H1 (cell line): ENCODE data around the gene NT5DC1. TPM values are rescaled to one million over a fixed set of nuclear protein-coding genes. Genes with fewer than 3 reads are reported as not detected.

Experiments used
- CTCF ChIA-PET: fragments of 300-600 bp; sonication (Branson Sonifier 250); formaldehyde crosslinking; loops from one replicate; lab custom pipeline; 2021; ENCODE audit not compliant: partially characterized antibody; lab: Charles Lee
- POLR2A ChIA-PET: fragments of 300-600 bp; sonication (Branson Sonifier 250); formaldehyde crosslinking; loops from one replicate; lab custom pipeline; 2021; ENCODE audit warnings: inconsistent platforms; ENCODE audit not compliant: partially characterized antibody; lab: Charles Lee
- DNase-seq, 2 experiments: peaks; one replicate each; pipeline versions ENCODE4 v3.0.0 to v3.0.0-alpha.2; 2010 to 2022; ENCODE audit warnings: low spot score in 2 of 2, low read depth in 1 of 2, mixed read lengths in 1 of 2
- FAIRE-seq: peaks from 2 replicates; lab custom pipeline; 2011; peaks lifted over from hg19 to GRCh38; lab: Jason Lieb, UNC
- H2AFZ ChIP-seq: 2 replicates; pipeline ENCODE4 v1.8.1; 2012; ENCODE audit warnings: low read length, inconsistent platforms
- H2AK5ac ChIP-seq: 2 replicates; pipeline ENCODE4 v1.6.1; 2013; ENCODE audit warnings: low read depth, low read length
- H2BK120ac ChIP-seq: replicated peaks from 2 replicates; pipeline ENCODE3; 2013; ENCODE audit warnings: low read depth, low read length, inconsistent platforms
- H2BK12ac ChIP-seq: 2 replicates; pipeline ENCODE4 v1.6.1; 2013; ENCODE audit warnings: low read depth, low read length
- H2BK15ac ChIP-seq: 2 replicates; pipeline ENCODE4 v1.6.1; 2013; ENCODE audit warnings: low read length
- H2BK20ac ChIP-seq: 2 replicates; pipeline ENCODE4 v1.6.1; 2013; ENCODE audit warnings: low read length
- H2BK5ac ChIP-seq: 2 replicates; pipeline ENCODE4 v1.6.1; 2013; ENCODE audit warnings: low read depth, low read length
- H3K14ac ChIP-seq: 2 replicates; pipeline ENCODE4 v1.6.1; 2013; ENCODE audit warnings: inconsistent platforms; ENCODE audit not compliant: insufficient read length
- H3K18ac ChIP-seq: 2 replicates; pipeline ENCODE4 v1.6.1; 2013; ENCODE audit warnings: low read length; ENCODE audit errors: extremely low read depth
- H3K23ac ChIP-seq: 2 replicates; pipeline ENCODE4 v1.6.1; 2013; ENCODE audit warnings: inconsistent platforms; ENCODE audit not compliant: insufficient read length
- H3K23me2 ChIP-seq: 2 replicates; pipeline ENCODE4 v1.6.1; 2013; ENCODE audit warnings: low read depth, low read length
- H3K27ac ChIP-seq: 2 replicates; pipeline ENCODE4 v1.6.1; 2011; ENCODE audit warnings: low read depth, low read length, inconsistent platforms
- H3K27me3 ChIP-seq, 4 experiments: replicated peaks in 1 of 4; 1 replicate in 1 of 4; 2 replicates in 3 of 4; pipeline versions ENCODE4 v1.6.1 to v1.8.1; 2011 to 2013; ENCODE audit warnings: low read length in 3 of 4, mild to moderate bottlenecking in 3 of 4, inconsistent platforms in 2 of 4, mixed read lengths in 2 of 4, moderate library complexity in 1 of 4; ENCODE audit not compliant: control insufficient read depth in 3 of 4, insufficient read depth in 3 of 4; ENCODE audit errors: extremely low read depth in 1 of 4
- H3K36me3 ChIP-seq, 4 experiments: 2 replicates each; pipeline versions ENCODE4 v1.6.1 to v1.8.1; 2011 to 2013; ENCODE audit warnings: mild to moderate bottlenecking in 4 of 4, low read length in 3 of 4, moderate library complexity in 2 of 4, control low read depth in 1 of 4, inconsistent platforms in 1 of 4; ENCODE audit not compliant: insufficient read depth in 4 of 4, control insufficient read depth in 2 of 4
- H3K4ac ChIP-seq: replicated peaks from 2 replicates; pipeline ENCODE3; 2013; ENCODE audit warnings: low read length, low read depth, mixed read lengths, inconsistent platforms; ENCODE audit not compliant: insufficient read length
- H3K4me1 ChIP-seq, 4 experiments: replicated peaks in 1 of 4; 1 replicate in 1 of 4; 2 replicates in 3 of 4; pipeline versions ENCODE4 v1.6.1 to v1.8.1; 2011 to 2013; ENCODE audit warnings: low read length in 3 of 4, inconsistent platforms in 2 of 4, mixed read lengths in 1 of 4; ENCODE audit not compliant: insufficient read depth in 4 of 4, control insufficient read depth in 3 of 4
- H3K4me2 ChIP-seq, 2 experiments: 2 replicates each; pipeline versions ENCODE4 v1.6.1 to v1.8.1; 2011 to 2013; ENCODE audit warnings: low read depth in 2 of 2, low read length in 2 of 2, control low read depth in 1 of 2, inconsistent platforms in 1 of 2, mild to moderate bottlenecking in 1 of 2; ENCODE audit not compliant: insufficient read depth in 1 of 2
- H3K4me3 ChIP-seq, 4 experiments: fragments of 200-600, 300-600 bp in 1 of 4; sonication (generic), shearing (Covaris generic), sonication (Bioruptor Twin) in 1 of 4; 2 replicates each; pipeline versions ENCODE4 v1.5.1 to v1.8.1; 2011 to 2016; ENCODE audit warnings: low read length in 4 of 4, low read depth in 3 of 4, control low read depth in 2 of 4, inconsistent platforms in 2 of 4, mild to moderate bottlenecking in 2 of 4, mixed read lengths in 1 of 4, moderate library complexity in 1 of 4; ENCODE audit not compliant: insufficient read depth in 2 of 4; ENCODE audit errors: extremely low read depth in 1 of 4
- H3K56ac ChIP-seq: replicated peaks from 2 replicates; pipeline ENCODE3; 2013; ENCODE audit warnings: low read depth, mild to moderate bottlenecking, mixed read lengths, low read length, inconsistent platforms; ENCODE audit not compliant: insufficient read length
- H3K79me1 ChIP-seq: 2 replicates; pipeline ENCODE4 v1.6.1; 2013; ENCODE audit warnings: low read depth, low read length, control low read depth
- H3K79me2 ChIP-seq, 2 experiments: 2 replicates each; pipeline versions ENCODE4 v1.6.1 to v1.8.1; 2012 to 2013; ENCODE audit warnings: low read length in 2 of 2, mild to moderate bottlenecking in 2 of 2, inconsistent platforms in 1 of 2; ENCODE audit not compliant: insufficient read depth in 2 of 2, control insufficient read depth in 1 of 2
- H3K9ac ChIP-seq, 4 experiments: replicated peaks in 1 of 4; 1 replicate in 1 of 4; 2 replicates in 3 of 4; pipeline versions ENCODE4 v1.6.1 to v1.8.1; 2011 to 2013; ENCODE audit warnings: low read depth in 3 of 4, low read length in 3 of 4, control low read depth in 2 of 4, mild to moderate bottlenecking in 2 of 4, moderate library complexity in 2 of 4, inconsistent platforms in 1 of 4; ENCODE audit errors: extremely low read depth in 1 of 4
- H3K9me3 ChIP-seq, 2 experiments: 2 replicates each; pipeline versions ENCODE4 v1.6.1 to v1.8.1; 2012 to 2013; ENCODE audit warnings: mild to moderate bottlenecking in 2 of 2, moderate library complexity in 2 of 2, control low read depth in 1 of 2, inconsistent platforms in 1 of 2, low read depth in 1 of 2, low read length in 1 of 2, mixed read lengths in 1 of 2; ENCODE audit not compliant: insufficient read depth in 2 of 2
- H4K20me1 ChIP-seq, 2 experiments: replicated peaks in 1 of 2; 2 replicates each; pipeline versions ENCODE3 to v1.8.1; 2011 to 2013; ENCODE audit warnings: inconsistent platforms in 2 of 2, low read length in 2 of 2, mild to moderate bottlenecking in 1 of 2; ENCODE audit not compliant: insufficient read depth in 2 of 2, control insufficient read depth in 1 of 2
- H4K5ac ChIP-seq: 2 replicates; pipeline ENCODE4 v1.6.1; 2013; ENCODE audit warnings: low read length, low read depth, mixed read lengths, inconsistent platforms; ENCODE audit not compliant: insufficient read length
- H4K8ac ChIP-seq: 2 replicates; pipeline ENCODE4 v1.8.0; 2013; ENCODE audit warnings: mild to moderate bottlenecking, moderate library complexity, low read length, inconsistent platforms; ENCODE audit not compliant: insufficient read depth; ENCODE audit errors: extremely low read depth
- H4K91ac ChIP-seq: replicated peaks from 2 replicates; pipeline ENCODE3; 2013; ENCODE audit warnings: low read length, mixed read lengths, inconsistent platforms; ENCODE audit not compliant: insufficient read length
- CHD1 ChIP-seq: IDR thresholded peaks from 2 replicates; pipeline ENCODE4 v1.6.1; 2012; ENCODE audit warnings: low read depth, low read length, improper control_type of control experiment
- JUND ChIP-seq: IDR thresholded peaks from 2 replicates; pipeline ENCODE4 v1.6.1; 2011; ENCODE audit warnings: mild to moderate bottlenecking, improper control_type of control experiment, low read length
- MAFK ChIP-seq: IDR thresholded peaks from 2 replicates; pipeline ENCODE4 v1.6.1; 2012; ENCODE audit warnings: low read depth, mild to moderate bottlenecking, improper control_type of control experiment, low read length
- NRF1 ChIP-seq: IDR thresholded peaks from 2 replicates; pipeline ENCODE4 v1.6.1; 2011; ENCODE audit warnings: mild to moderate bottlenecking, low read depth, low read length, improper control_type of control experiment
- PHF8 ChIP-seq: fragments of 200-600 bp; sonication (generic); conservative IDR thresholded peaks from 2 replicates; pipeline ENCODE4 v1.7.1; 2012; ENCODE audit warnings: low read depth, mild to moderate bottlenecking, inconsistent platforms, low read length, moderate library complexity
- POLR2A ChIP-seq, 2 experiments: IDR thresholded peaks; 1 replicate in 1 of 2; 2 replicates in 1 of 2; pipeline ENCODE4 v1.6.1; 2011; ENCODE audit warnings: low read depth in 2 of 2, low read length in 2 of 2, mild to moderate bottlenecking in 2 of 2; ENCODE audit errors: control extremely low read depth in 1 of 2
- RFX5 ChIP-seq: IDR thresholded peaks from 2 replicates; pipeline ENCODE4 v1.6.1; 2011; ENCODE audit warnings: low read depth, low read length, improper control_type of control experiment, borderline replicate concordance
- SIX5 ChIP-seq: IDR thresholded peaks from 2 replicates; pipeline ENCODE4 v1.6.1; 2011; ENCODE audit warnings: mild to moderate bottlenecking, low read depth, low read length
- SUZ12 ChIP-seq: fragments of 200-600 bp; sonication (generic); IDR thresholded peaks from 2 replicates; pipeline ENCODE4 v1.6.1; 2012; ENCODE audit warnings: mild to moderate bottlenecking, inconsistent platforms, low read length, moderate library complexity, mixed read lengths
- TBP ChIP-seq: IDR thresholded peaks from 2 replicates; pipeline ENCODE4 v1.6.1; 2011; ENCODE audit warnings: low read depth, low read length, improper control_type of control experiment
- USF2 ChIP-seq: IDR thresholded peaks from 2 replicates; pipeline ENCODE4 v1.6.1; 2011; ENCODE audit warnings: low read length, improper control_type of control experiment
- WGBS, 2 experiments: shearing (Covaris generic) in 1 of 2; methylation state at CpG; one replicate each; pipeline versions ENCODE4 v1.1.6 to v1.1.7; 2013 to 2015; ENCODE audit warnings: low lambda C conversion rate in 2 of 2, mixed read lengths in 2 of 2, inconsistent platforms in 1 of 2, low coverage in 1 of 2, missing lambda C conversion rate in 1 of 2; ENCODE audit not compliant: insufficient replicate concordance in 2 of 2, insufficient coverage in 1 of 2, insufficient read length in 1 of 2; ENCODE audit errors: extremely low coverage in 1 of 2, missing lambda C conversion rate in 1 of 2; 5-methylcytosine and 5-hydroxymethylcytosine counted together
- polyA plus RNA-seq, 7 experiments: library from polyadenylated mRNA; depleted of rRNA in 3 of 7; stranded (reverse) in 5 of 7; unstranded in 2 of 7; fragments of >200 nt in 5 of 7; fragments of 200-250 nt in 2 of 7; gene quantifications; 1 replicate in 5 of 7; 2 replicates in 1 of 7; 4 replicates in 1 of 7; pipeline versions ENCODE4 v1.2.1 to v1.2.3, GENCODE V29; 2011 to 2013; ENCODE audit warnings: missing spikeins in 2 of 7, mixed read lengths in 2 of 7
- total RNA-seq: library from RNA; stranded (reverse); fragmentation: NEBNext Ultra II Directional; extraction: Animal tissue kit (Norgen Biotek cat#: 25700); gene quantifications from 2 replicates; pipeline ENCODE4 v1.2.1, GENCODE V29; 2021

NT5DC1 gene
- total and polyA plus RNA-seq, 2 of the 8 experiments (the other 6 are each of a cell fraction or from before 2014, with no cell fraction given): 25.3 to 72.7 TPM

GRCh38 chr6:116256694-116257093 lies 156.0 kb downstream of the NT5DC1 start:
- H4K20me1 ChIP-seq: peaks cover 0 to 1% of the 10 kb centered on the region in 2 experiments
- no peak overlapping the region for H2BK15ac ChIP-seq
- H3K4me2 ChIP-seq: no peak overlapping the region
- peaks cover 10% of the 10 kb centered on the region; the same call in 1 of the 2 replicates for H3K79me1 ChIP-seq
- no peak overlapping the region for H3K4ac ChIP-seq
- no peak overlapping the region for H3K14ac ChIP-seq
- WGBS, 2 experiments: 90% methylated on average over 1 of the region's 1 CpG; no CpG with 5 or more reads in 1 of the 2 experiments
- no peak for TF ChIP-seq CHD1
- no peak for TF ChIP-seq SUZ12
- TF ChIP-seq NRF1: no peak
- no peak for TF ChIP-seq PHF8
- TF ChIP-seq JUND: no peak
- no peak for TF ChIP-seq RFX5
- TF ChIP-seq TBP: no peak
- TF ChIP-seq USF2: no peak
- no peak for TF ChIP-seq MAFK
- no peak for TF ChIP-seq SIX5
- TF ChIP-seq POLR2A (IDR thresholded peaks at IDR 0.05; ENCODE audit: control extremely low read depth in 1 of 2, low read depth in 2 of 2, low read length in 2 of 2): no peak
- TF ChIP-seq, all 59 proteins: peak for 0
- no peak overlapping the region for H4K5ac ChIP-seq
- no peak overlapping the region for H3K18ac ChIP-seq
- H3K9me3 ChIP-seq: no peaks in the 10 kb centered on the region
- CTCF ChIA-PET: no interaction called here
- no peak overlapping the region for H4K8ac ChIP-seq
- H2BK120ac ChIP-seq: no peak overlapping the region
- H3K56ac ChIP-seq: no peak overlapping the region
- FAIRE-seq: no peak
- no peak overlapping the region for H2BK12ac ChIP-seq
- no peak overlapping the region for H2AK5ac ChIP-seq
- H4K91ac ChIP-seq: no peak overlapping the region
- peaks cover 8% of the 10 kb centered on the region; the same call in 1 of the 2 replicates for H3K23me2 ChIP-seq
- DNase-seq: no peak
- peaks cover 0 to 21% of the 10 kb centered on the region in 2 experiments; a peak in 2 of 4 replicates for H3K79me2 ChIP-seq
- POLR2A ChIA-PET: interaction anchor here (0.8 to 3.2 kb wide), 3 partner anchors 10 to 23 kb away, joined by 3 to 23 read pairs (median 3); partner anchors contain the start of gene TSPYL1
- H3K4me3 ChIP-seq: no peak overlapping the region
- peaks cover 3 to 16% (median 11%) of the 10 kb centered on the region in 4 experiments for H3K4me1 ChIP-seq
- no peak overlapping the region for H3K27ac ChIP-seq
- H3K23ac ChIP-seq: no peak overlapping the region
- no peak overlapping the region for H2BK20ac ChIP-seq
- no peak overlapping the region for H2AFZ ChIP-seq
- no peaks in the 10 kb centered on the region for H3K27me3 ChIP-seq
- peaks cover 0 to 3% (median 0%) of the 10 kb centered on the region in 4 experiments; a peak in 1 of 8 replicates for H3K36me3 ChIP-seq
- no peak overlapping the region for H3K9ac ChIP-seq
- no peak overlapping the region for H2BK5ac ChIP-seq
